ENCODE results near the gene HES7.

HES7 gene

DNA sequence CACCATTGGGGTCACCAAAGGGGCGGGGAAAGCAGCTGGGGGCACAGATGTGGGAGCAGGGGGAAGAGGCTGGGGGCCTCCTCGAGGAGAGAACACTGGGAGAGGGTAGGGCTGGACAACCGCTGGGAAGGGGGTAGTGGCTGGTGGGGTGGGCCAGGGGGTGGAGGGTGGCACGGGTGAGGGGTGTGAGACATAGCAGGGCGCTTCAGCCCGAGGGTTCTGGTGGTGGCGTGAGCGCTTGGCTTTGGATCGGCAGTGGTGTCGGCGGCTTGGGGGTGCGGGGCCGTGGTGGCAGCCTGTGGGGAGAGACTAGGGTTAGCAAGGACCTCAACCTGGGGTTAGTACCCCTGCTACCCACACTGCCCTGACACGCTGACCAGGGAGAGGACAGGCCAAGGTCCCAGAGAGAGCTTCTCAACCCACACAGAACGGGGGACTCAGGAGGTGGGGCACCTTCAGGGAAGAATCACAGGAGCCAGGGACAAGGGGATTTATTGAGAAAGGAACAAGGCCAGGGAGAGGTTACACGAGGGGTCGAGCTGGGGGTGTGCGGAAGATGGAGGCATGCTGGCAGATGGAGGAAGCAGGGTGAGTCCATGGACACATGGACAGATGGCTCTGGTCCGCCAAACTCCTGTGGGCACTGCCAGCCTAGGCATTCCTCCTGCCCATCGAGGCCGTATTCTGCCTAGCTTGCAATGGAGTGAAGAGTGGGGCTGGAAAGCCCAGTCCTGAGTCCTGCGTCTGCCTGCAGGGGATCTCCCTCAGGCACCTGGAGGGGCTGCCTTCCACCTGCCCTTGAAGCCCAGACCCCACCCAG, 19.9 kb upstream of the HES7 start:
- in situ Hi-C loops (cut with HindIII; ENCODE audit: low sequenced_read_pairs): no loop called here

DNA sequence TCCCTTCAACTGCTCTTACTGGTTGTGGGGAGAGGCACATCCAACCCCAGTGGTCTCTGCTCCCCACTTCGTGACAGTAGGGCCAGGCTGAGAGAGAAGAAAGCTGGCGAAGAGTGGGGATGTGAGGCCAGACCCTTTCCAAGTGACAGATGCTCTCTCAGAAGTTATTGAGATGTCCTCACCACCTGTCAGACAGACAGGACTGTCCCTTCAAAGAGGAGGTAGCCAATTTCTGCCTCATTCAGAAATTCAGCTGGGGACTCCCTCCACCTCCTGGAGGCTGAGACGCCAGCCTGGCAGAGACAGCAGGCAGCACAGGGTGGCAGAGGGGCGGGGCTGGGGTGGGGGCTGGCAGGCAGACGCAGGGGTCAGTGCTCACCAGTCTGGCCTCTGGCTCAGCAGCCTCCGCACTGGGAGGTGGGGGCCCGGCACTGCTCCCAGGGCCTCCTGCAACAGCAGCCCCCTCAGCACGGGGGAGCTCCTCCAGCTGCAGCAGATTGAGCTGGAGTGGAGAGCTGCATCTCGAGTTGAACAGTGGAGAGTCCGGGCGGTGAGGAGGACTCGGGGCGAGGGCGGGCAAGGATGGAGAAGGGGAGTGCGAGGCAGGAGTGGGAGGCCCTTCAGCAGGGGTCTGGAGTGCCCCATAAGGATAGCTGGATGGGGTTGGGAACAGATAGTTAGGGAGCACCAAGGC, 19.1 kb upstream of the HES7 start:
- in situ Hi-C loops (cut with HindIII; ENCODE audit: low sequenced_read_pairs): no loop called here

DNA sequence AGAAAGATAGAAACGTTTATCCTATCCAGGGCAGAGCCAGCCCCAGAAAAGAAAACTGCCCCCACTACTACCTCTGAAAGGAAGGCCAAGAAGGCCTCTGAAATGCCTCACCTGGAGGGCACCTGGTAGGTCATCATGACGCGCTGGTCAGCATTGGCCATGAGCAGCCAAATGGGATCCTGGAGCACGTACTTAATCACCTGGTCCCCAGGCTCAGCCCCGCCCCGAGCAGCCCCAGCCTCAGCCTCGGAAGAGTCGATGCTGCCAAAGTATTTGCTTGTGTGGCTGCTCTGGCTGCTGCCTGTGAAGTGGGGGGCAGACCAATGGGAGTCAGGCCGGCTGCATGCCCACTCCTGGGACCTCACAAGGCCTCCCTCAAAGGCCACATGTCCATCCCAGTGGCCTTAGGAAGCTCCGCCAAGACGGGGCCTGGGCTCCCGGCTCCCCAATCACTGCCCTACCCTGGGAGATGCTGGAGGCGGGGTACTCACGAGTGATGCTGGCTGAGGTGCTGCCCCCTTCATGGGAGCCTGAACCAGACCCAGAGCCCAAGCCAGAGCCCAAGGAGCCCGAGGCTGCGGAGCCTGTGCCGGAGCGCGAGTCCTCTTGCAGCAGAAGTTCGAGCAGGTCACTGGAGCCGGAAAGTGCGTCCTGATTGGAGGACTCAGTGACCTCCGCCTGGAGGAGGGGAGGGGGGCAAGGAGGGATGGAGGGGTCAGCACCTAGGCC, 18.4 kb upstream of the HES7 start:
- in situ Hi-C loops (cut with HindIII; ENCODE audit: low sequenced_read_pairs): no loop called here

DNA sequence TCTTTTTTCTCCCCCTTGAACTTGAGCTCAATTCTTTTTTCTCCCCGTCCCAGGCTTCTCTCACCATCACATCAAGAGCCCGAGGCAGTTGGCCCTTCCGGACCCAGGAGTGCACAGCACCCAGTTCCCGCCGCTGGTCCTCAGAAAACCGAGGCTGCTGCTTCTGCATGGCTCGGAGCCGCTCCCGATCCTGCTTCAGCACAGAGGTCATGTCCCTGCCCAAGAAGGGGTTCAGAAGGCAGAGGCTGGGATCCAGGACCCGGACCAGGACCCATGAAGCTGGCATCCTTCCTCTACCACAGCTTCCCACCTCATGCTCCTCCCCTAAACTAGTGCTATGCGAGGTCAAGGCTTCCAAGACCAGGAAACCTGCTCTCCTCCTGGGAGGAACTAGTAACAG, 17.8 kb upstream of the HES7 start:
- in situ Hi-C loops (cut with HindIII; ENCODE audit: low sequenced_read_pairs): no loop called here

DNA sequence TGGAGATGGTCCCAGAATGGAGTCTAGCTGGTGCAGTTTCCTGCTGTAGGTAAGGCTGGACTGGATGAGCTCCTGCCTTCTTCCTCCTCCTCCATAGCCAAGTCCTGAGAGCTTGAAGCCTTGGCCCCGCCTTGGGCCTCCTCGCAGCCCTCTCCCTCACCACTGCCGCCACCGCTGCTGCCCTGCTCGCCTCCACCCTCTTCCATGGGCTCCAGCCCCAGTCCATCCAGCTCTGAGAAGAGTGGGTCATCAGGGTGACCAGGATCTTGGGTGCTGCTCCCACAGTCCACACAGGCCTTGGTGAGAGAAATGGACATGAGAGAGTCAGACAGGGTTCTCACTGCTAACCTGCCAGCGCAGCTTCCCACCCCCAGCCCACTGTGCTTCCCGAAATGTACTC, 17.1 kb upstream of the HES7 start:
- in situ Hi-C loops (cut with HindIII; ENCODE audit: low sequenced_read_pairs): no loop called here

DNA sequence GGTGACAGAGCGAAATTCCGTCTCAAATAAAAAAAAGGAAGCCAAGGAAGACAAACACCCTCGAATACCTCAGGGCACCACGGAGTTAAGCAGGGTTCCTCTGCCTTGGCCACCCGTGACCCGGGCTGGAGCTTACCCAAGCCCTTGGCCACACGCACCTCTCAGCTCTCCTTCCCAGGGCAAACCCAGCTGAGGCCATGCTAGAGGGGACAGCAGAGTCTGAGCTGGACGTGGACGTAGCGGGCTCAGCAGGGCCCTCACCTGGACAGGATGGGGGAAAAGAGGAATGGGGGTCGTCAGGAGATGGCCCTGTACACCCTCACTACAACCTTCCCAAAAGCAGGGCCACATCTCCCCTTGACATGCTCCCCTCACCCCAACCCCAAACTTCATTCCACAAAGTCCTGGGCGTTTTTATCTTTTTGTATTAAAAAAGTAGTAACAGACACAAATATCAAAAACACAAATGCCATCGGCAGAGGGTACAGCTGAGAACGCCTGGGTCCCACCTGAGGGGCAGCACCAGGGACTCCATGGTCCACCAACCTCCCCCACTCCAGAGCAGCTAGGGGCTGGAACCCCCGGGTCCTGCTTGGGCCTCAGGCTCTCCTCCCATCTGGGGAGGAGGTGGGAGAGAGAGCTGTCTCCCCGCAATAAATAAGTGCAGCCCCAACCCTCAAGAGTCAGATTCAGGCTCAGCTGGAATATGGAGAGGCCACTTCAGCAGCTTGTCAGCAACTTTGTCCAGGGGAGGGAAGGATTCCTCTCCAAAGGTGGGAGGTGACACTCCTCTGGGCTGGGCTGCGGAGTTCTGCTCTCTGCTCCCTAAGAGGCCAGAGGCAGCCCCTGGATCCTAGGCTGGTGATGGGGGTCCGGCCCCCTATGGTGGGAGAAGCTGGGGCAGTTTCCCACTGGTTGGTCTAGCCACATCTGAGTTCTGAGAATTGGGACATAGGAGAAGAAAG, 16.4 kb upstream of the HES7 start:
- in situ Hi-C loops (cut with HindIII; ENCODE audit: low sequenced_read_pairs): no loop called here

DNA sequence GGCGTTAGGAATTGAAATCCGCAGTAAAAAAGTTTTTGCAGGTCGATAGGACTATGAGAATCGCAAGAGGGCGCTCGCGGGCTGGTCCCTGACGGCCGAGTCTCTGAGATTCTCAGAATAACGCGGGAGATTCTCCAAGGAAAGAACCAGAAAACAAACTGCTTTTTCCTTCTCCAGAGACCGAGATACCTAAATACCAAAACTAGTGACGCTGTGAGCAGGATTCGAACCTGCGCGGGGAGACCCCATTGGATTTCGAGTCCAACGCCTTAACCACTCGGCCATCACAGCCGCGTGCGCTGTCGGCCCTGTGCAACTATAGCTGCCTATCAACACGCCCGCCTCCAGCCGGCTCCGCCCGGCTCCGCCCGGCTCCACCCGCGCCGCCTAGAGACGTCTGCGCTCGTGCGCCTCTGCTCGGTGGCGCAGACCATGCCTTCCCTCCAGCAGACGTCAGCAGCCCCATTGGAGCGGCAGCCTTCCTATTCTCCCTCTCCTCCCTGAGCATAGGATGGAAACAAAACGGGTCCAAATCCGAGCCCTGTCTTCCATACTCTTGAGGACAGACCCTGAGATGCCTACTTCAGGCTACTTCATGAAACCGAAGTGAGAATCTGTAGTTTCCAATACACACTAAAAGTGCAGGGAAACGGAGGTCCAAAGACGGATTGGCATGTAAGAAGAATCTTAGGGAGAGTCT, 14.9 kb upstream of the HES7 start:
- in situ Hi-C loops (cut with HindIII; ENCODE audit: low sequenced_read_pairs): no loop called here

DNA sequence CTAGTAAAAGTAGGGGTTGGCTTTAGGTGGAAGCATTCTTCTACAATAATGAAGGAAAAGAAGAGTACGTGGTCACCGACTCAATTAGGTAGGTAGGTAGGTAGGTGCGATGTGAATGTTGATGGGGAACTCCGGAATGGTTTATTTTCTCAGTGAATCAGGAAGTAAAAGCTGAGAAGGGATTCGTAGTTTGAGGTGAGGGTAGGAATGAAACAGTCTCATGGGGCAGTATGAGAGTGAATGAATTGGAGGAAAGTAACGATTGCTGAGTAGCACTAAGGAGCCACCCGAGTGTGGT, 14.4 kb upstream of the HES7 start:
- in situ Hi-C loops (cut with HindIII; ENCODE audit: low sequenced_read_pairs): no loop called here

DNA sequence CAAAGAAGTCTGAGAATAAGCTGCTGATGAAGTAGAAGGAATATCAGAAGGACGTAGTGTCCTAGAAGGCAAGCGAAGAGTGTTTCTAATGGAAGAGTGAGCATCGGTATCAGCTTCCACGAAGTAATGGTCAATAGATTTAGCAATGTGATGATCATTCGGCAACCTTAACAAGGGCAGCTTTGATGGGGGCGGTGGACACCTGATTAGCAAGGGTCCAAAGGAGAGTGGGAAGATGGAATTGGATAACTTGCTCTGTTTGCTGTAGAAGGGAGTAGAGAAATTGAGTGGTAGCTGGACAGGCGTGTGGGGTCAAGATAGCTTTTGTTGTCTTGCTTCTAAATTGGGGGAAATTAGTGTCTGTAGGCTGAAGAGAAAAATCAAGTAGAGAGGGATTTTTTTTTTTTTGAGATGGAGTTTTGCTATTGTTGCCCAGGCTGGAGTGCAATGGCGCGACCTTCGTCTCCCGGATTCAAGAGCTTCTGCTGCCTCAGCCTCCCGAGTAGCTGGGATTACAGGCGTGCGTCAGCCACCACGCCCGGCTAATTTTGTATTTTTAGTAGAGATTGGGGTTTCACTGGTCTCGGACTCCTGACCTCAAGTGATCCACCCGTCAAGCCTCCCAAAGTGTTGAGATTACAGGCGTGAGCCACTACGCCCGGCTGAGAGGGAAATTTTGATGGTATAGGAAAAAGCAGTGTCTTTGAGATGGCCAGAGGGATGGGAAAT, 13.9 kb upstream of the HES7 start:
- in situ Hi-C loops (cut with HindIII; ENCODE audit: low sequenced_read_pairs): no loop called here

DNA sequence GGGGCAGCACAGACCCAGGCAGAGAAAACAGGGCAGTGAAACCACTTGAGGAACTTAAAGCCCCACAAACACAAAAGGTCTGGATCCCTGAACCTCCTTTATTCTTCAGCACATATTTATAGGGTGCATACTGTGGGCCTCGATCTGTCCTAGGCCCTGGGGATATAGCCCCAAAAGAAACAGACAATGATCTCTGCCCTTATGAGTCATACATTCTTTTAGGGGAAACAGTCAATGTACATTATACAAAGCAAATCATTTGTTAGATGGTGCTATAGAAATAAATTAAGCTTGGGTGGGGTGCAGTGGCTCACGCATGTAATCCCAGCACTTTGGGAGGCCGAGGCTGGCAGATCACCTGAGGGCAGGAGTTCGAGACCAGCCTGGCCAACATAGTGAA, 10.0 kb upstream of the HES7 start:
- in situ Hi-C loops (cut with HindIII; ENCODE audit: low sequenced_read_pairs): no loop called here

DNA sequence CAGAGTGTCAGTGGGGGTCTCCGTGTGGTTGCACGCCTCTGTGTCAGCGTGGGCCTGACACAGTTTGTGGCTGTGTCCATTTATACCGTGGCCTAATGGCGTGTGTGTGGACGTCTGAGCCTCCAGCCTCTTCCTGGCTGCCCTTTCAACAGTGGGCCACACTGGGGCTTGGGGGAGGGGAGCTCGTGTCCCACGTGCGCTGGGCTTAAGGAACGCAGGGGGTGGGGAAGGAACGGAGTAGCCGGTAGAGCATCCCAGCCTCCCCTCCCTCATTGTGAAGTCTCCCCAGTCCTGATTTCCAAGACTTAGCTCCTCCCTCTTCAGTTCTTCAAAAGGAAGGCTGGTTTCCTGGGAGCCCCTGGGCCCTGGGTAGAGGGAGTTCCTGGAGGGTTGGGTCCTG, 9.5 kb upstream of the HES7 start:
- in situ Hi-C loops (cut with HindIII; ENCODE audit: low sequenced_read_pairs): no loop called here

DNA sequence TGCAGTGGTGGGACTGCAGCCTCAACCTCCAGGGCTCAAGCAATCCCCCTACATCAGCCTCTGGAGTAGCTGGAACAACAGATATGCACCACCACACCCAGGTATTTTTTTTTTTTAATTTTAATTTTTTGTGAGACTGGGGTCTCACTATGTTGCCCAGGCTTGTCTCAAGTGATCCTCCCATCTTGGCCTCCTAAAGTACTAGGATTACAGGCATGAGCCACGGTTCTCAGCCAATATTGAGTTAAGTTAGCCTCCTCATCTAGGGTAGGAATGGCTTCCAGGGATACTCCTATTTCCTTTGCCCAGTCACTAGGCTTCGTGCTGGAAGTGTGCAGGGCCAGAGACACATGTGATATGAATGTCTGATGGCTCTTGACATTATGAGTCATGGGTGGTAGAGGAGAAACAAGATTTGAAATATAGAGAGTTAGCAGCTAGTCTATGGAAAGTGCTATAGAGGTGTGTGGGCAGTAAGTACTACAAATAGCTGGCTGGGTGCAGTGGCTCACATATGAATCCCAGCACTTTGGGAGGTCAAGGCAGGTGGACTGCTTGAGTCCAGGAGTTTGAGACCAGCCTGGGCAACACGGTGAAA, 8.0 kb upstream of the HES7 start:
- in situ Hi-C loops (cut with HindIII; ENCODE audit: low sequenced_read_pairs): no loop called here

DNA sequence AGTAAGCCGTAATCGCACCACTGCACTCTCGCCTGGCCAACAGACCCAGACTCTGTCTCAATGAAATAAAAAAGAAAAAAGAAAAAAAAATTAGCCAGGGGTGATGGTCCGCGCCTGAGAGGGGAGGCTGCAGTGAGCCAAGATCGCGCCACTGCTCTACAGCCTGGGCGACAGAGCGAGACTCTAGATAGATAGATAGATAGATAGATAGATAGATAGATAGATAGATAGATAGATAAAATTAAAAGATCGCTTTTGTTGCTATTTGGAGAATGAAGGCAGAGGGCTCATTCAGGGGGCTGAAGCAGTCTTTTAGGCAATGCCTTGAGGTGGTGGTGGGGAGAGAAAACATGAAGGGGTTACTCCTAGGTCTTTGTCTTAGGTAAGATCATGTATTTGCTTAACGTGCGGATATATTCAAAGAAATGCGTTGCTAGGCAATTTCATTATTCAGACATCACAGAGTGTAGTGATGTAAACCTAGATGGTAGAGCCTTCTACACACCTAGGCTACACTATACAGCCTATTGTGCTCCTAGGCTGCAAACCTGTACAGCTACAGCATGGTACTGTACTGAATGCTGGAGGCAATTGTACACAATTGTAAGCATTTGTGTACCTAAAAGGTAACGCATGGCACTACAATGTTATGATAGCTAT, 4.3 kb upstream of the HES7 start:
- in situ Hi-C loops (cut with HindIII; ENCODE audit: low sequenced_read_pairs): no loop called here

DNA sequence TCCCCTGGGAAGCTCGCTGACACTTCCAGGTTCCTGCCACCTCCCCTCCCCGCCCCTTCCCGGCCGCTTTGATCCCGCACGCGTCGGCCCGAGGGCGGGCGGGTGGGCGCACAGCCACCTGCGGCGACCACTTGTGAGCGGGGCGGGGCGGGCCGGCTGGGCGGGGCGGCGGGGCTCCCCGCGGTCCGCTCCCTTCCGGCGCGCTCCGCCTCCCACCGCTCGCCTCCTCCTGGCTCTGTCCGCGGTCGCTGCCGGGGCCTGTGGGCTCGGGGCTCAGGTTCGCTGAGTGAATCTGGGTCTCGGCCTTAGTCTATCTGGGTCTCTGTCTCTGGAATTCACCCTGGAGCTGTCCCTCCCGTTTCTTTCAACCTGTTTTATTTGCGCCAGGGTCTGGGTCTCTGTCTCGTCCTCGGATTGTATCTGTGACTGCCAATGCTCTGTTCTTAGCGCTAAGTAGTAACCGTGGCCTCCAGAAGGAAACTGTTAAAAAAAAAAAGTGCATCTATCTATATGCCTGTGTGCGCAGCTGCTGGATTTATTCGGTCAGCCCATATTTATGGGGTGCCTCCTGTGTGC, 2.7 kb upstream of the HES7 start:
- in situ Hi-C loops (cut with HindIII; ENCODE audit: low sequenced_read_pairs): no loop called here

DNA sequence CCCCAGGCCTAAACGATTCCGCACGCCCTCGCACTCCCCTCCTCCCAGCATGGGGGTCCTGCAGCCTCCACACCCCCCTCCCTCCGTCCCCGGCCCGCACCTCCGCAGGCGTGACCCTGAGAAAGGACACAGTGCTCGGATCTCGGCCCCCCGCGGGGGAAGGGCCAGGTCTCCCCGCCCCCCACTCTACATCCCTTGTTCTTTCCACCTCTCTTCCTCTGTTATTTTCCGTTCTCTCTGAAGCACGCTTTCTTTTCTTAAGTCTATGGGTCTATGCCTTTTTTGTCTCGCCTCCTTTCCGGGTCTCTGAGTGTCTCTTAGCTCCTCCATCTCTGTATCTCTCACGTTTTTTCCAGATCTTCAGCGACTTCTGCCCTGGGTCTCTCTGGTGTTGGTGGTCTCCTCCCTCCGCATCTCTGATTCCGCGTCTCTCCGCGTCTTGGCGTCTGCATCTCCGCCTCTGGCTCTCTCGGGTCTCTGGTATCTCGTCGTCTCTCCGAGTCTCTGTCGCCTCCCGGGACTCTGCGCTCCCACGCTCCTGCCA, 2.1 kb upstream of the HES7 start:
- in situ Hi-C loops (cut with HindIII; ENCODE audit: low sequenced_read_pairs): no loop called here

DNA sequence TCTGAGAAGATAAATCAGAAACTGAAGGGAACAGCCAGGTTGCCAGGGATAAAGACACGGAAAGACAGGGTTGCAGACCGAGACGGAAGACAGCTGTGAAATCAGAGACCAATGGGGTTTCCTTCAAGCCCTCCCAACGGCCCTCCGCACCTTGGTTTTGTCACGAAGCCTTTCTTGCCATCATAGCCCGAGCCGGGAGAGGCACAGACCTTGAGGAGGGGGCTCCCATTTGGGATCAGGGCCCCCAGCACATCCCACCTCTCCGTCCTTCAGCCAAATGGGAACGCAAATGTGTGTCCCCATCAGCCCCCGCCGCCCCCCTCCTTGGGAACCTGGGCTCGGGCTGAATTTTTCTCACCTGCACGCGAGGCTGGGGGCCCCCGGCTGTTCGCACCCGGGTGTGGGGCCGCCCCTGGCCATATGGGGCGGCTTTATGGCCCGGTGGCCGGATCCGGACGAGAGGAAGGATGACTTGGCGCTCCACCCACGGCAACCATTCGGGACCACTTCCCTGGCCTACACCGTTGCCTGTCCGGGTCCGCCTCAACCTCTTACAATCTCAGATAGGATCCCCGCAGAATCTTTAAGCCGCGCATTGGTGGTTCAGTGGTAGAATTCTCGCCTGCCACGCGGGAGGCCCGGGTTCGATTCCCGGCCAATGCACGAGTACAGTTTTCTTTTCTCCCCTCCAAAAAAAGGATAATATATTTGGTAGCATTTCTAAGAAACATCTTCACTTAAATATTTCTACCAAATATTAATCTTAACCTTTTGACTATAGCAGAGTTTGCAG, 1.4 kb upstream of the HES7 start:
- in situ Hi-C loops (cut with HindIII; ENCODE audit: low sequenced_read_pairs): no loop called here
